Subcutaneous adipose tissue (tissue), 4 donors: ENCODE measurements around the gene PPM1K. TPM values are rescaled to one million over a fixed set of nuclear protein-coding genes. Genes with fewer than 3 reads are reported as not detected.

ENCODE experiments used
- CTCF ChIP-seq: fragments of 450-650 bp; IDR thresholded peaks from one replicate; pipeline ENCODE4 v1.5.1; 2016; ENCODE audit warnings: low read depth, mild to moderate bottlenecking, control low read depth, antibody characterized with exemption, moderate library complexity
- total RNA-seq, 4 donors: library from RNA; depleted of rRNA; stranded (reverse); fragments of >200 nt; gene quantifications; one replicate each; pipeline ENCODE4 v1.1.0, GENCODE V29; 2016

Gene PPM1K
- total RNA-seq, 4 donors from 2014 or later = 10.4 to 19.2 (median 15.0) TPM

- no peak for TF ChIP-seq CTCF
Measured at GRCh38 chr4:88227734-88228133, 56.6 kb downstream of the PPM1K start.

GRCh38 chr4:88226143-88226542, 58.2 kb downstream of the PPM1K start:
- TF ChIP-seq CTCF = no peak

GRCh38 chr4:88225232-88226105, 58.9 kb downstream of the PPM1K start:
- no peak for TF ChIP-seq CTCF

GRCh38 chr4:88223516-88223915, 60.8 kb downstream of the PPM1K start:
- TF ChIP-seq CTCF = no peak

- TF ChIP-seq CTCF = no peak
Measured at GRCh38 chr4:88219099-88219498, 65.3 kb downstream of the PPM1K start.

GRCh38 chr4:88217169-88217568, 67.2 kb downstream of the PPM1K start:
- TF ChIP-seq CTCF = no peak

- TF ChIP-seq CTCF = no peak
Measured at GRCh38 chr4:88216395-88216794, 68.0 kb downstream of the PPM1K start.
